ENCODE data around the gene SLC25A21. TPM values are rescaled to one million over a fixed set of nuclear protein-coding genes. Genes with fewer than 3 reads are reported as not detected.
A peak's percentile ranks its signal among the peaks of the same experiment; 100 is the strongest.

SLC25A21 gene
- polyA plus RNA-seq, 2 of the 4 experiments (the other 2 are of a cell fraction): 0.68 to 1.4 TPM

GRCh38 chr14:37060496-37061260 lies 111.7 kb downstream of the SLC25A21 start:
- CTCF ChIA-PET: interaction anchor here (0.6 kb wide), 1 partner anchor 753 kb away, joined by 3 read pairs; no protein-coding TSS in a partner anchor
- Histone ChIP-seq H3K4me2 (no peak overlapping the region), H3K9me3 (no peaks in the 10 kb centered on the region), H3K4me1 (no peaks in the 10 kb centered on the region), H3K4me3 (no peak overlapping the region), H3K27ac (no peak overlapping the region)
- DNase-seq (ENCODE audit: low read depth in 1 of 2, low spot score in 1 of 2): no peak
- ATAC-seq: no peak
- POLR2A ChIA-PET: no interaction called here
- TF ChIP-seq POLR2AphosphoS2 (conservative IDR thresholded peaks at IDR 0.05; ENCODE audit: low read length) (no peak), CHD2 (IDR thresholded peaks at IDR 0.05; ENCODE audit: low read length, partially characterized antibody) (no peak), JUNB (IDR thresholded peaks at IDR 0.05) (no peak), MAFK (IDR thresholded peaks at IDR 0.05; ENCODE audit: partially characterized antibody) (no peak), TFCP2L1 (CRISPR knock-in tag; IDR thresholded peaks at IDR 0.05) (no peak)
- no peak for FAIRE-seq
- 77% methylated on average over 3 of the region's 3 CpGs for WGBS (ENCODE audit: missing lambda C conversion rate)

- 52% methylated on average over 3 of the region's 3 CpGs for WGBS (ENCODE audit: missing lambda C conversion rate)
- Histone ChIP-seq H3K27ac (no peak overlapping the region), H3K4me1 (no peaks in the 10 kb centered on the region), H3K9me3 (no peaks in the 10 kb centered on the region), H3K4me3 (no peak overlapping the region), H3K4me2 (no peak overlapping the region)
- peak; percentile 37 for TF ChIP-seq MAFK (IDR thresholded peaks at IDR 0.05; ENCODE audit: partially characterized antibody)
- TF ChIP-seq EHF (CRISPR knock-in tag; IDR thresholded peaks at IDR 0.05): no peak
- POLR2A ChIA-PET: no interaction called here
- CTCF ChIA-PET: interaction anchor here (0.6 to 2.4 kb wide), 2 partner anchors 100 to 115 kb away, joined by 3 to 7 read pairs; no protein-coding TSS in a partner anchor
- FAIRE-seq: no peak
- ATAC-seq: no peak
- no peak for DNase-seq (ENCODE audit: low read depth in 1 of 2, low spot score in 1 of 2)
These were observed 114.6 kb downstream of the SLC25A21 start for GRCh38 chr14:37057776-37058175.

- FAIRE-seq: no peak
- POLR2A ChIA-PET: no interaction called here
- Histone ChIP-seq H3K4me2 (no peak overlapping the region), H3K4me3 (no peak overlapping the region), H3K27ac (no peak overlapping the region), H3K4me1 (no peaks in the 10 kb centered on the region), H3K9me3 (no peaks in the 10 kb centered on the region)
- ATAC-seq: peak; percentile 71 to 91
- CTCF ChIA-PET: interaction anchor here (0.9 kb wide), 1 partner anchor 400 kb away, joined by 3 read pairs; no protein-coding TSS in a partner anchor
- TF ChIP-seq MAX (IDR thresholded peaks at IDR 0.05) (no peak), KDM1A (IDR thresholded peaks at IDR 0.05; ENCODE audit: low read depth) (no peak), RNF2 (IDR thresholded peaks at IDR 0.05; ENCODE audit: borderline replicate concordance, low read depth) (no peak)
- WGBS (ENCODE audit: missing lambda C conversion rate): 40% methylated on average over 3 of the region's 3 CpGs
- DNase-seq (ENCODE audit: low read depth in 1 of 2, low spot score in 1 of 2): peak; percentile 18 to 45
These were observed 115.9 kb downstream of the SLC25A21 start for GRCh38 chr14:37056473-37056872.

- no peak for FAIRE-seq
- TF ChIP-seq POLR2AphosphoS2 (conservative IDR thresholded peaks at IDR 0.05; ENCODE audit: low read length): no peak
- TF ChIP-seq EHMT2 (IDR thresholded peaks at IDR 0.05; ENCODE audit: low read depth): no peak
- TF ChIP-seq EP300 (IDR thresholded peaks at IDR 0.05): no peak
- no peak for TF ChIP-seq HDAC2 (IDR thresholded peaks at IDR 0.05)
- no peak for TF ChIP-seq CHD2 (IDR thresholded peaks at IDR 0.05; ENCODE audit: low read length, partially characterized antibody)
- no peak for TF ChIP-seq HOXB13 (CRISPR knock-in tag; IDR thresholded peaks at IDR 0.05; ENCODE audit: low read depth)
- TF ChIP-seq ZSCAN20 (CRISPR knock-in tag; IDR thresholded peaks at IDR 0.05): no peak
- no peak overlapping the region for H3K4me3 ChIP-seq
- WGBS (ENCODE audit: missing lambda C conversion rate): 94% methylated on average over 2 of the region's 2 CpGs
- no peak for DNase-seq (ENCODE audit: low read depth in 1 of 2, low spot score in 1 of 2)
- ChIA-PET CTCF (no interaction called here), POLR2A (no interaction called here)
- no peak overlapping the region for H3K4me2 ChIP-seq
- no peak for ATAC-seq
- H3K9me3 ChIP-seq: no peaks in the 10 kb centered on the region
- H3K4me1 ChIP-seq: no peaks in the 10 kb centered on the region
- H3K27ac ChIP-seq: no peak overlapping the region
These were observed 117.5 kb downstream of the SLC25A21 start for GRCh38 chr14:37054869-37055268.

GRCh38 chr14:37054144-37054543 lies 118.3 kb downstream of the SLC25A21 start:
- FAIRE-seq (no peak), ATAC-seq (no peak), DNase-seq (ENCODE audit: low read depth in 1 of 2, low spot score in 1 of 2) (no peak)
- Histone ChIP-seq H3K27ac (no peak overlapping the region), H3K4me1 (peaks cover 2% of the 10 kb centered on the region; the same call in 1 of the 3 replicates), H3K9me3 (no peaks in the 10 kb centered on the region), H3K4me2 (no peak overlapping the region), H3K4me3 (no peak overlapping the region)
- ChIA-PET CTCF (no interaction called here), POLR2A (no interaction called here)
- TF ChIP-seq CBX8 (IDR thresholded peaks at IDR 0.05) (no peak), EHF (CRISPR knock-in tag; IDR thresholded peaks at IDR 0.05) (no peak), FOSL2 (IDR thresholded peaks at IDR 0.05) (no peak), FOSL2 (CRISPR knock-in tag; IDR thresholded peaks at IDR 0.05) (no peak), ZFP36 (IDR thresholded peaks at IDR 0.05; ENCODE audit: borderline replicate concordance, partially characterized antibody) (no peak), ZC3H11A (IDR thresholded peaks at IDR 0.05) (no peak), SREBF2 (IDR thresholded peaks at IDR 0.05) (no peak), MAFK (IDR thresholded peaks at IDR 0.05; ENCODE audit: partially characterized antibody) (no peak), HEYL (CRISPR knock-in tag; IDR thresholded peaks at IDR 0.05) (no peak)
